Stimulated activated CD4-positive, alpha-beta T cell treated with anti-CD3 and anti-CD28 coated beads, Interleukin-12 subunit alpha, Interleukin-12 subunit beta, amount 100 ng/mL, for 24 hours (primary cell): ENCODE data around the gene ATG5.
"Not testable (repeated sequence)": the region's sequence is repeated elsewhere in the genome, so short reads cannot be mapped to it uniquely, and the experiment has no call there.

Experiments used
- DNase-seq, 2 experiments: peaks; one replicate each; pipeline ENCODE4 v3.0.0-alpha.2; 2020; ENCODE audit warnings: low read depth in 2 of 2

The ATG5 gene

GRCh38 chr6:106309766-106310373 is 15.7 kb downstream of the ATG5 start:
- no peak for DNase-seq

GRCh38 chr6:106308985-106309384 is 16.6 kb downstream of the ATG5 start:
- DNase-seq = no peak

DNA sequence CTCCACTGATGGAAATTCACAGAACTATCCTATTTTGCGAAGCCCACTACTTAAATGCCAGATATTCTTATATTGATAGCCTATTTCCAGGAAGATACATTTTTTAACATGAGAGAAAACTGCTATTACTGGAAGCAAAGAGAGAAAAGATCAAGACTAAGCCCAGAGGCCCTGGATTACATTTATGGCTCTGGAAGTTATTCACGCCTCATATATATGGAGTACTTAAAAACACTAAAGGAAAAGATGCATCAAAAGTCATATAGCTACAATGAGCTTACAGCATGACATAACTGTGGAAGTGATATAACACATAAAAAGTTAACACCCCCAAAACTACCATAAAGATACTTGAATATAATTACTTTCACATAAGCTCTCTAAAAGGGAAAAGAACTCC is 19.8 kb downstream of the ATG5 start:
- DNase-seq = no peak

DNA sequence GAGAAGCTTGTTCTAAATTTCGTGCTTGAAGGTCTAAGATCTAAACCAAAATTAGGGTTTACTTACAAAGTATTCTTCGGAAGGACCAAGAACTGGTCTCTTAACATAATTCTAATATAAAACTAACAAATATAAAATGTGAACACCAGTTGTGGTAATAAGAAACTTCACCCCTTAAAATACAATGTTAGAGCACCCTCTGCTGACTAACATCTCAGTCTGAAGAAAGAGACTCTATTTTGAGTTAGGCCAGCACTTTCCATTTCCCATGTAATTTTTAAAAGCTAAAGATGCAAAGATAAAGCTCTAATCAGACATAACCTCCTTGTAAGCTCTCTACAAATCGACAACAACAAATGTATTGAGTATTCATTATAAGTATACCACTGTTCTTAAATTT is 24.6 kb downstream of the ATG5 start:
- DNase-seq = no peak

GRCh38 chr6:106300020-106300780 is 25.4 kb downstream of the ATG5 start:
- no peak for DNase-seq

- no peak for DNase-seq
Observed at GRCh38 chr6:106293116-106293515, 32.4 kb downstream of the ATG5 start.

DNA sequence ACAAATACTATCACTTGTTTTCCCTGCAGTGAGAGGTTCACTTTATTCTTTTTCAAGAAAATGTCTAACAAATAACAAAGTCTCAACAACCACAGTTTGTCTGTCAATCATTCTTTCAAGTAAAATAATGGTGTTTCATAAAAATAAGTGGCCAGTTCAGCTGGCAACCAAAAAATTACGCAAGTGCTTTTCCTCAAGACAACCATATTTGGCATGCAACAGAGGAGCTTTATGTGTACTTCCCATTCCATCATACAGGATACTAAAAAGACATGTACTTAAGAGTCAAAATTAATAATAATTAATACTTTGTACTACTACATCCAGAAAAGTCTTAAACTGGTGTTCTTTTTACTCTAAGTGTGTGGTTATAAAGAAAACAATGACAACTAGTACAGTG is 34.6 kb downstream of the ATG5 start:
- no peak for DNase-seq

- DNase-seq = no peak
Observed at GRCh38 chr6:106290032-106290431, 35.5 kb downstream of the ATG5 start.

GRCh38 chr6:106287215-106287614 is 38.3 kb downstream of the ATG5 start:
- DNase-seq = no peak

DNA sequence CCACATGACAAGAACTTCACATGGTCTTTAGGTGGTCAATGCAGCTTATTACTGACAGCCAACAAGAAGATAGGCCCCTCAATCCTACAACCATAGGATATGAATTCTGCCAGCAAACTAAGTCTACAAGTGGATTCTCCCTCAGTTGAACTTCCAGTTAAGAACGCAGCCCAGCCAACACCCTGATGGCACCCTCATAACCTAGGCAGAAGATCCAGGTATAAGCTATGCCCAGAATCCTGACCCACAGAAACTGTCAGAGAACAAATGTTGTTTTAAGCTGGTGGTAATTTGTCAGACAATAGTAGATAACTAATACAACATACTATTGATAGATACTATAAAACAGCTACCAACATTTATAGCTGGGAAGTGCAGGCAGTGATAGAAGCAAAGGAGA is 38.8 kb downstream of the ATG5 start:
- DNase-seq = no peak

- no peak for DNase-seq
Observed at GRCh38 chr6:106283481-106283880, 42.1 kb downstream of the ATG5 start.

GRCh38 chr6:106281661-106282060 is 43.9 kb downstream of the ATG5 start:
- DNase-seq = no peak

DNA sequence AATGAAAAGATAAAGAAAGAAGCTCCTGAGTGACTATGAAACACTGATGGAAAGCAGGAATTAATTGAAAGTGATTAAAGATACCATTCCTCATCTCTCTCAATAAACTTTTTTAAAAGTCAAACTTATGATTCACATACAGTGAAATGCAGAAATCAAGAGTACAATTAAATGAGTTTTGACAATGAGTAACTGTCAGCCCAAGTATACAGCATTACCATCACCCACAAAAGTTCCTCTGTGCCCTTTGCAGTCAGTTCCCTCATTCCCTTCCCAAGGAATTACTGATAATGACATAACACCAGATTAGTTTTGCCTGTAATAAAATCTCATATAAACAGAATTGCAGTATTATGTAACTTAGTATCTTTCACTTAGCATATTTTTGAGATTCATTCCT is 44.5 kb downstream of the ATG5 start:
- DNase-seq = no peak

GRCh38 chr6:106279179-106279578 is 46.4 kb downstream of the ATG5 start:
- no peak for DNase-seq

GRCh38 chr6:106275692-106276091 is 49.9 kb downstream of the ATG5 start:
- no peak for DNase-seq

GRCh38 chr6:106273087-106273486 is 52.5 kb downstream of the ATG5 start:
- no peak for DNase-seq

DNA sequence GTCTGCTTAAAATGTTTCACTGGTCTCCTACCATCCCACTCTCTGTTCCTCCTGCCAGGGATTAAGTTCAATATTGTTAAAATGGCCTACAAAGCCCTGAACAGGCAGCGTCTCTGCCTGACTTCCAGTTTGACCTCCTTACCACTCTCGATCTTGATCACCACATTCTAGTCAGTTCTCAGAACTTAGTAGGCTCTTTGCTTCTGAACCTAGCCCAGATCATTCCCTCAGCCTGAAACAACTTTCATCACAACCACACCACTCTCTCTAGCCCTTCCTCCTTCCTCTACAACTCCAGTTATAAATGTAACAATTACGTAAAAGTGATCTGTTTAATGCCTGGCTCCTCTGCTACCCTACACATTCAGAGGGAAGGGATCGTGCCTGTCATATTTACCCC is 53.3 kb downstream of the ATG5 start:
- DNase-seq = no peak

GRCh38 chr6:106270414-106270813 is 55.1 kb downstream of the ATG5 start:
- no peak for DNase-seq

DNA sequence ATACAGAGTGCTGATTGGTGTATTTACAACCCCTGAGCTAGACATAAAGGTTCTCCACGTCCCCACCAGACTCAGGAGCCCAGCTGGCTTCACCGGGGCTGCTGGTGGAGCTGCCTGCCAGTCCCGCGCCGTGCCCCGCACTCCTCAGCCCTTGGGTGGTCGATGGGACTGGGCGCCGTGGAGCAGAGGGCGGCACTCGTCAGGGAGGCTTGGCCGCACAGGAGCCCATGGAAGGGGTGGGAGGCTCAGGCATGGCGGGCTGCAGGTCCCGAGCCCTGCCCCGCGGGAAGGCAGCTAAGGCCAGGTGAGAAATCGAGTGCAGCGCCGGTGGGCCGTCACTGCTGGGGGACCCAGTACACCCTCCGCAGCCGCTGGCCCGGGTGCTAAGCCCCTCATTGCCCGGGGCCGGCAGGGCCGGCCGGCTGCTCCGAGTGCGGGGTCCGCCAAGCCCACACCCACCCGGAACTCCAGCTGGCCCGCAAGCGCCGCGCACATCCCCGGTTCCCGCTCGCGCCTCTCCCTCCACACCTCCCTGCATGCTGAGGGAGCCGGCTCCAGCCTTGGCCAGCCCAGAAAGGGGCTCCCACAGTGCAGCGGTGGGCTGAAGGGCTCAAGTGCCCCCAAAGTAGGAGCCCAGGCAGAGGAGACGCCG is 56.2 kb downstream of the ATG5 start:
- not testable (repeated sequence) for DNase-seq

DNA sequence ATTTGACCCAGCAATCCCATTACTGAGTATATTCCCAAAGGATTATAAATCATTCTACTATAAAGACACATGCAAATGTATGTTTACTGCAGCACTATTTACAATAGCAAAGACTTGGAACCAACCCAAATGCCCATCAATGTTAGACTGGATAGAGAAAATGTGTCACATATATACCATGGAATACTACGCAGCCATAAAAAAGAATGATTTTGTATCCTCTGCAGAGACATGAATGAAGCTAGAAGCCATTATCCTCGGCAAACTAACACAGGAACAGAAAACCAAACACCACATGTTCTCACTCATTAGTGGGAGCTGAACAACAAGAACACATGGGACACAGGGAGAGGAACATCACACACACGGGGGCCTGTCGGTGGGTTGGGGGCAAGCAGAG is 57.1 kb downstream of the ATG5 start:
- DNase-seq = not testable (repeated sequence)

DNA sequence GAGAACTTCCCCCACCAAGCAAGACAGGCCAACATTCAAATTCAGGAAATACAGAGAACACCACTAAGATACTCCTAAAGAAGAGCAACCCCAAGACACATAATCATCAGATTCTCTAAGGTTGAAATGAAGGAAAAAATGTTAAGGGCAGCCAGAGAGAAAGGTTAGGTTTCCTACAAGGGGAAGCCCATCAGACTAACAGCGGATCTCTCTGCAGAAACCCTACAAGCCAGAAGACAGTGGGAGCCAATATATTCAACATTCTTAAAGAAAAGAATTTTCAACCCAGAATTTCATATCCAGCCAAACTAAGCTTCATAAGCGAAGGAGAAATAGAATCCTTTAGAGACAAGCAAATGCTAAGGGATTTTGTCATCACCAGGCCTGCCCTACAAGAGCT is 61.1 kb downstream of the ATG5 start:
- DNase-seq = not testable (repeated sequence)

DNA sequence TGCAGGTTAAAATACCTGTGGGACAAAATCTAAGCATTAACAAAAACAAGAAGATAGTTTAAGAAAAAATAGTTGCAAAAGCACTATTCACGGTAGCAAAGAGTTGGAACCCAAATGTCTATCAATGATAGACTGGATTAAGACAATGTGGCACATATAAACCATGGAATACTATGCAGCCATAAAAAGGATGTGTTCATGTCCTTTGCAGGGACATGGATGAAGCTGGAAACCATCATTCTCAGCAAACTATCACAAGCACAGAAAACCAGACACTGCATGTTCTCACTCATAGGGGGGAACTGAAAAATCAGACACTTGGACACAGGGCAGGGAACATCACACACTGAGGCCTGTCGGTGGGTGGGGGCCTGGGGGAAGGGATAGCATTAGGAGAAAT is 65.8 kb downstream of the ATG5 start:
- not testable (repeated sequence) for DNase-seq

GRCh38 chr6:106258726-106259125 is 66.8 kb downstream of the ATG5 start:
- no peak for DNase-seq
